HG02870 (cell line): ENCODE measurements around the gene IRF5.
"Not testable (repeated sequence)": the region's sequence is repeated elsewhere in the genome, so short reads cannot be mapped to it uniquely, and the experiment has no call there.

Experiments
- ATAC-seq: cut with Tn5 transposase; IDR thresholded peaks from one replicate; pipeline ENCODE4 v1.9.1; 2021; ENCODE audit warnings: mild to moderate bottlenecking, moderate library complexity; ENCODE audit not compliant: unreplicated experiment

The IRF5 gene

DNA sequence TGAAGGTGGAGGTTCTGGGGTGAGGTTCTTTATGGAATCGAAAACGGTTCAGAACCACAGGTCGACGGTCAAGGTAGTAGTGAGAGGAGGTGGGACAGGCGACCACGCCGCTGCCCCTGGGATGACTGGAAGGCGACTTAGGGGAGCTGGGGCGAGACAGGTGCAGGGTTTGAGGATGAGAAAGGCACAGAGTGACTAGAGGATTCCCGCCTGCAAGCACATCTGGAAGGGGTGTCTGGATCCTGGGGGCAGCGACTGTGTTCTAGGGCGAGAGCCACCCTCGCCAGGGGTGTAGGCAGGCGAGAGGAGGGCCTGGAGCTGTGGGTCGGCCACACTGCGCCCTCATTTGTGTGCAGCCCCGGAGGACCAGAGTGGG, 468 bp upstream of the IRF5 start:
- ATAC-seq = no peak

DNA sequence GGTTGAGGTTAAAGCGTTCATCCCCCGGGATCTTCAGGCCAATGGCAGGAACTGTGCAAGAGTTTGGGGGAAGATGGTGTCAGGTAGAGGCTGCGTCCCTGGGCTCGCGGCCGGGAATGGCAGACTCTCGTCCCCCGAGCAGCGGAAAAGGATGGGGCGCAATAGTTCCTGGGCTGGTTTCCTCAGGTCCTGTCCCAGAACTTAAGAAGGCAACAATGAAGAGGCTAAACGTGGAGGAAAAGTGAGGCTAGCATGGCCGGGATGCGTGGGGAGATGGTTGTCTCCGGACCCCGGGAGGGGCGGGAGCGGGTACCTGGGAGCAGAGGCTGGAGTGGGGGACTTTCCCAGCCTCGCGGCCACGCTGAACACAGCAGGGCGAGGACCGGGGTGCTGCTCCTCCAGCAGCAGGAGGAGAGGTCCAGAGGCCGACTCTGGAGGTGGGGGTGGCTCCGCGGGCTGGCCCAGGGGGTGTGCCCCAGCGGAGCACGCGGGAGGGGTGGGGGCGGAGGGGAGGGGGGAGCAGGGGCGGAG, 882 bp downstream of the IRF5 start:
- ATAC-seq = peak; percentile 8

DNA sequence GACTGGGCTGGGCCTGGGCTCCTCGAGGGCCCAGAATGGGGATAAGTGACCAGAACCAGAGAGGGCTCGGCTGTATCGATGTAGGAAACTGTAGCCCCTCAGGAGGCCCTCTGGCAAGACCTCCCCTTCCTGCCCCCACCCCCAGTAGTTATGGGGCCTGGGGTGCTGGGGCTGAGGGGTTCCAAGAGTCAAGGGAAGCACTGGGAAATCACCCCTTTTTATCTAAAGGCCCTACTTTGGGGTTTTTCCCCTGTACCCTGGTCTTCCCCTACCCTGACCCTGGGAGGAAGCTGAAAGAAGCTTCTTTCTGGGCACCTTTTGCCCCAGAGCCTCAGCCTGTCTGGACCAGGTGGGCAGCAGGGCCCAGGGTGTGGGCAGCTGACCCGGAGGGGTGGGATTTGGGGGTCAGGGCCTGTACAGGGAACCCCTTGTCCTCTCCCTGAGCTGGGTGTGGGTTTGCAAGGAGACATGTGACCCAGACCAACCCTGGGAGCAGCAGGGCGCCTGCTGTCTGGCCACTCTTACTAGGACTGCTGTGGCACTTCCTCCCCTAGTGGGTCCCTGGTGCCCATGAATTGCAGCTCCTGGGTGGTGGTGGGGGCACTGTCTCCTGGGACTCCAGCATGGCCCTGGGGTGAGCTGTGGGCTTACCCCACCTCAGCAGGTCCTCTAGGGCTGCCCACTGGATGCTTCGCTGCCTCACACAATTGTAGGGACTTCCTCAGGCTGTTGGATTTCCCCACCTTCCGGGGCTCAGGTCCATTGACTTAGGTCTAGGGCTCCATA, 1.5 kb downstream of the IRF5 start:
- ATAC-seq = peak; percentile 16

DNA sequence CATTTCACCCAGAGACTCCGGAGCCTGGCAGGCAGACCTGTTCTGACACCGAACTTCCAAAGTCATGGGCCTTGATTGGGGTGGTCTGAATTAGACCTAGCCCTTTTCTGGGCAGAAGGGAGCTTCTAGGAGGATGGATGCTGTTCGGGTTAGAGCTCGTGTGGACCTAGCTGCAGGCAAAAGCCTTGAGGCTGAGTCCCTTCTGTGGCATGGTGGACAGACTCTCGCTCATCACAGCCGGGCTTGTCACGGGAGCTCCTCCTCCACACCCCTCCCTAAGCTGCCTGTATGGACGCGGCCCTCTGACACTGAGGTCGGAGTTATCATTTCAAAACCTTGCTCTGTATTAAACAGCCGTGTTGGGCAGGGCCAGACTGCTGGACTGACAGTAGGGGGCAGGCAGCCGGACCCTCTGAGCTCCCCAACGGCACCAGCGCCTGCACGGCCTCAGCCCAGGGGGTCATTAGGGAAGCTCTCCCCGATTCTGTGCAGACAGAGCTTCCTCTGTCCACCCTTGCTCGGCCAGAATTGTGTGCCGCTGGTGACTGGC, 2.2 kb downstream of the IRF5 start:
- peak; percentile 21 for ATAC-seq

DNA sequence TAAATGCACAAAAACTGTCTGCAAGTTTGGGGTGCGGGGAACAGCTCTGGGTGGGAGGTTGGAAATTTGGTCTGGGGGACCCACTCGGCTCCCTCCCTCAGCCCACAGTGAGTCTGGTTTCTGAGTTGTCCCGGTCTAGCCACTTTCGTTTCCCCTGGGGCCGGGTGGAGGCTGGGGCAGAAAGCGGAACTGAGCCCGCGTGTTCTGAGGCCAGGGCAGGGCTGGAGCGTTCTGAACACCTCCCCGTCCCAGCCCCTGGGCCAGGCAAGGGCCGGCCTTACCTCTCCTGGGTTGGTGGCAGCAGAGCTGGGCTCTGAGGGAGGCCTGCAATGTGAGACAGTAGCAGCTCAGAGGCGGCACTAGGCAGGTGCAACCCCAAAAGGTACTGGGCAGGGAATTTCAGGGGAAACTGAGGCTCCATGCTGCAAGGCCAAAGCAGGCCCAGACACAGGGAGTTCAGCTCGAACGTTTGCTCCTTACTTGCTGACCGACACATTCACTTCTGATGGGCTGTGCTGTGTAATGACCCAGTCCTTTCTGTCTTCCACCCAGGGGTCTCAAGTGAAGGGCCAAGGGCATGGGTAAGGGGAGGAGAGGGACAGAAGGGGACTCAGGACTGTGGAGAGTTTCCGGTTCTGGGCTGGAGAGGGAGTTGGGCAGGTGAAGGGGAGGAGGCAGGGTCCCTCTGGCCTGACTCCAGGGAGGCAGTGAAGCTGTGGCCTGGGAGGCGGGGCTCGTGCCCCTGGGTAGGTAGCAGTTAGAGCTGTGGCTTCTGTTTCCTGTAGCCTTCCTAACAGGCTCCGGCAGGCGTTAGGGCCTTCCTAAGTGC, 3.0 kb downstream of the IRF5 start:
- ATAC-seq = peak; percentile 41

DNA sequence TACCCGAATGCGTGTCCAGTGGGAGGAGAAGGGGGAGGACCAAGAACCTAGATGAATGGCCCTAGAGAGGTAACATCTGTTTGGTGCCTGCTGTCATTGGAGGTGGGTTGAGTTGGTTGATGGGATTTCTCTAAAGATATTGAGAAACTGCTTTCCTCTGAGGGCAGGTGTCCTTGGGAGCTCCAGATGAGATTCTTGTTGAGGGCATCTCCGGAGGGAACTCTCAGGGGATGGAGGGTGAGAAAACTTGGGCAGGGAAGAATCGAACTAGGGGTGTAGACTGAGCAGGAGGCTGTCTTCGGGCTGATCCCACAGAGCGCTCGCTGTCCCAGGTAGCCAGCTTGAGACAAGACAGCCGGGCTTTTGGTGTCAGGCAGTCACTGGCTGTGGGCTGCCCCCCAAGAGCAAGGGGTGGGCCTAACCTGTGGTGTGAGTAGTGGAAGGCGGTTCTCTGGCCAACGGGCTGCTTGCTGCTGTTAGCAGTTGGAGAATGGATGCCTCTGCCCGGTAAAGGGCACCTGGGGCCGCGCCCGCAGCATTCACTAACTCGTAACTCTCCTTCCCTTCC, 3.7 kb downstream of the IRF5 start:
- no peak for ATAC-seq

DNA sequence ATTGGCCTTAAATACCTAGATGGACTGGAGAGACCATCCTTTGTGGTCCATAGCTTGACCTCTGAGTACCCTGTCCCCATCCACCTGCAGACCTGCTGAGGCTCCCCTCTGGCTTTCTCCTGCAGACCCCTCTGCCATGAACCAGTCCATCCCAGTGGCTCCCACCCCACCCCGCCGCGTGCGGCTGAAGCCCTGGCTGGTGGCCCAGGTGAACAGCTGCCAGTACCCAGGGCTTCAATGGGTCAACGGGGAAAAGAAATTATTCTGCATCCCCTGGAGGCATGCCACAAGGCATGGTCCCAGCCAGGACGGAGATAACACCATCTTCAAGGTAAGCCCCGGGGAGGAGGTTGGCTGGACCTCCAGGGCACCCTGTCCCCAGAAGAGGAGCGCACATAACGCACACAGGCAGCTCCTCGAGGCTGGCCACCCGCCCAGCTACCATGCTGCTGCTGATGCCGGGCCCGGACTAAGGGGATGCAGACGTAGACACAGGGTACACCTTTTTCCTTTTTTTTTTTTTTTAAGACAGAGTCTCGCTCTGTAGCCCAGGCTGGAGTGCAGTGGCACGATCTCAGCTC, 4.3 kb downstream of the IRF5 start:
- ATAC-seq = no peak

DNA sequence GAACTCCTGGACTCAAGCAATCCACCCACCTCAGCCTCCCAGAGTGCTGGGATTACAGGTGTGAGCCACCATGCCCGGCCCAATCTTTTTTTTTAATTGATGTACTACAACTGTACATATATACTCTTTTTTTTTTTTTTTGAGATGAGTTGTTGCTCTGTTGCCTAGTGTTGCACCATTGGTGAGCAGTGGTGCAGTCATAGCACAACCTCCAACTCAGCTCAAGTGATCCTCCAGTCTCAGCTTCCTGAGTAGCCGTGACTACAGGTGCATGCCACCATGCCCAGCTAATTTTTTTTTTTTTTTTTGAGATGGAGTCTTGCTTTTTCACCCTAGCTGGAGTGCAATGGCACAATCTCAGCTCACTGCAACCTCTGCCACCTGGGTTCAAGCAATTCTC, 5.5 kb downstream of the IRF5 start:
- not testable (repeated sequence) for ATAC-seq

DNA sequence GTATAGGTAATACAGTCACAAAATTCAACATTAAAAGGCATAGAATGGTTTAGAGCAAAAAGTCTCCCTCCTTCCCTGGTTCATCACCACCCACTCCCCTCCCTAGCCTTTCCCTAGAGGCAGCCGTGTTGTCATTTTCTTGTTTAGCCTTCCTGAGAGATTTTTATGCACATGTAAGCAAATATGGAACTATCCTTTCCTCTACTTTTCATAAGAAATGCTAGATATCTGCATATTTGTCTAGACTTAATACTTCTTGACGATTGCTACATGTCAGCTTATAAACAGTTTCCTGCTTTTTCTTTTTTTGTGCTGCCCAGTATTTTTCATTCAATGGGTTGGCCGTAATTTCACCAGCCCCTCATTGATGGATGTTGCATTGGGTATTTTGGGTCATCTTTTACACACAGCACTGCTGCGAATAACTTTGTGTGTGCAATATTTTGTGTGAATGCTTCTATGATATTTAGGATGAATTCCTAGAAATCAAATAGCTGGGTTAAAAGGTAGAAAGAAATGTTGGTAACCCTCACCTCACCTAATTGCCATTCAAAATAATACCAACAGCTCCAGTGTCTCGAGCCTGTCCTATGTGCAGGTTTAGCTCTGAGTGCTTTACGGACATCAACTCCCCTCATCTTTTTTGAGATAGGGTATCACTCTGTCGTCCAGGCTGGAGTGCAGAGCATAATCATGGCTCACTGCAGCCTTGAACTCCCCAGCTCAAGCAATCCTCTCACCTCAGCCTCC, 6.9 kb downstream of the IRF5 start:
- no peak for ATAC-seq

DNA sequence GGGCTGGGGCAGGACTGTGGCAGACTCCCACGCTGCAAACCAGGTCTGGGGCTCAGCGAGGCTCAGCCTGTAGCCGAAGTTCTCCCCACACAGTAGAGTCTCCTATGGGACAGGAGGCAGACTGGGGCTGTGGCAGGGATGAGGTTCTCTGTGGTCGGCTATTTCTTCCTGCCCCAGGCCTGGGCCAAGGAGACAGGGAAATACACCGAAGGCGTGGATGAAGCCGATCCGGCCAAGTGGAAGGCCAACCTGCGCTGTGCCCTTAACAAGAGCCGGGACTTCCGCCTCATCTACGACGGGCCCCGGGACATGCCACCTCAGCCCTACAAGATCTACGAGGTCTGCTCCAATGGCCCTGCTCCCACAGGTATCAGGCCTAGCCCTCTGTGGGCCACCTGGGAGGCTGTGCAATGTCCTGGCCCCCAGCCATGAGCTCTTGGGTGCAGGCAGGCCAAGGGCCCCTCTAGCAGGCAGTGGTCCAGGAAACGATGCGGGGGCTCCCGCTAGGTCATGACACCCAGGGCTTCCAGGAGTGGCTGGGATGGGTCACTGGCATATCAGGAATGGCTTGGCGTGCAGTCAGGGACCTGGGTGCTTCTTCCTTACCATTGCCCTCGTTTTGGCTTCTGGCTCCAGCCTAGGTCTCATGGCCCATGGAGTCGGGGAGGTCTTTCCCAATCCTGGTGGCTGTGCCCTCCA, 8.1 kb downstream of the IRF5 start:
- ATAC-seq = no peak

DNA sequence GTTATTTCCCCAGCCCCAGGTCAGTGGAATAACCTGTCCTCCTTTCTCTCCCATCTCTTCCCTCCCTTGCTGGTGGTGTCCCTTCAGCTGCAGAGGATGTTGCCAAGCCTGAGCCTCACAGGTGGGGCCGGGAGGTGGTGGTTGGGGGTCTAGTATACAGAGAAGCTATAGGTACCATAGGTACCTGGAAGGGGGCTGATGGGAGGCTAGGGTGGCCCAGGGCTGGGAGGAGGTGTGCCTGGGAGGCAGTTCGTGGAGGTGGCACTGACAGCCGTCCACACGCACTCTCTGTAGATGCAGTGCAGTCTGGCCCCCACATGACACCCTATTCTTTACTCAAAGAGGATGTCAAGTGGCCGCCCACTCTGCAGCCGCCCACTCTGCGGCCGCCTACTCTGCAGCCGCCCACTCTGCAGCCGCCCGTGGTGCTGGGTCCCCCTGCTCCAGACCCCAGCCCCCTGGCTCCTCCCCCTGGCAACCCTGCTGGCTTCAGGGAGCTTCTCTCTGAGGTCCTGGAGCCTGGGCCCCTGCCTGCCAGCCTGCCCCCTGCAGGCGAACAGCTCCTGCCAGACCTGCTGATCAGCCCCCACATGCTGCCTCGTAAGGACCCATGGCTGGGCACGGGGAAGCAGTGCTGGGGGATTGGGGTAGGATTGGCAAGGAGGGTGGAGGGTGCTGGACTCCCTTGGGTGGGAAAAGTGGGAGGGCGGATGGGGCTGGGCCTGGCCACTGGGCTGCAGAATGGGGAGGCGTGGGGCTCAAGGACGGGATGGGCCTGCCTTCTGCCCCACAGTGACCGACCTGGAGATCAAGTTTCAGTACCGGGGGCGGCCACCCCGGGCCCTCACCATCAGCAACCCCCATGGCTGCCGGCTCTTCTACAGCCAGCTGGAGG, 9.5 kb downstream of the IRF5 start:
- no peak for ATAC-seq

DNA sequence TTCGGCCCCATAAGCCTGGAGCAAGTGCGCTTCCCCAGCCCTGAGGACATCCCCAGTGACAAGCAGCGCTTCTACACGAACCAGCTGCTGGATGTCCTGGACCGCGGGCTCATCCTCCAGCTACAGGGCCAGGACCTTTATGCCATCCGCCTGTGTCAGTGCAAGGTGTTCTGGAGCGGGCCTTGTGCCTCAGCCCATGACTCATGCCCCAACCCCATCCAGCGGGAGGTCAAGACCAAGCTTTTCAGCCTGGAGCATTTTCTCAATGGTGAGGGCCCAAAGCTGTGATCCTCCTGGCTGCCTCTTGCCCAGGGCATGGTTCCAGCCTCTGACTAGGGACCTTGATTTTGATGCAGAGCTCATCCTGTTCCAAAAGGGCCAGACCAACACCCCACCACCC, 10.1 kb downstream of the IRF5 start:
- no peak for ATAC-seq

DNA sequence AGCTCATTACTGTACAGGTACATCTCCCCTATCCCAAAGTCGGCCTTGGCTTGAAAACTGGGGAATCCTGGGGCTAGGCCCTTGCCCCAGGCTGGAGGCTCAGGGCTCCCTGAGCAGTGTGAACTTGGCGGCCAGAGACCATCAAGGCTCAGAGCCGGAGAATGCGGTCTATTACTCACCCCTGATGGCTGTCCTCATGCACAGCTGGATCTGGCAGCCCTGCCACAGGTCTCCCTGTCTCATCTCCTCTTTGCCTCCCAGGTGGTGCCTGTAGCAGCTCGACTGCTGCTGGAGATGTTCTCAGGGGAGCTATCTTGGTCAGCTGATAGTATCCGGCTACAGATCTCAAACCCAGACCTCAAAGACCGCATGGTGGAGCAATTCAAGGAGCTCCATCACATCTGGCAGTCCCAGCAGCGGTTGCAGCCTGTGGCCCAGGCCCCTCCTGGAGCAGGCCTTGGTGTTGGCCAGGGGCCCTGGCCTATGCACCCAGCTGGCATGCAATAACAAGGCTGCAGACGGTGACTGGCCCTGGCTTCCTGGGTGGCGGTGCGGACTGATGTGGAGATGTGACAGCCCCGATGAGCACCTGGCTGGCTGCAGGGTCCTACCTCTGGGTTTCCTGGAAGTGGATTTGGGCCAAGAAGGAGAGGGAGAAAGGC, 10.7 kb downstream of the IRF5 start:
- ATAC-seq = no peak

DNA sequence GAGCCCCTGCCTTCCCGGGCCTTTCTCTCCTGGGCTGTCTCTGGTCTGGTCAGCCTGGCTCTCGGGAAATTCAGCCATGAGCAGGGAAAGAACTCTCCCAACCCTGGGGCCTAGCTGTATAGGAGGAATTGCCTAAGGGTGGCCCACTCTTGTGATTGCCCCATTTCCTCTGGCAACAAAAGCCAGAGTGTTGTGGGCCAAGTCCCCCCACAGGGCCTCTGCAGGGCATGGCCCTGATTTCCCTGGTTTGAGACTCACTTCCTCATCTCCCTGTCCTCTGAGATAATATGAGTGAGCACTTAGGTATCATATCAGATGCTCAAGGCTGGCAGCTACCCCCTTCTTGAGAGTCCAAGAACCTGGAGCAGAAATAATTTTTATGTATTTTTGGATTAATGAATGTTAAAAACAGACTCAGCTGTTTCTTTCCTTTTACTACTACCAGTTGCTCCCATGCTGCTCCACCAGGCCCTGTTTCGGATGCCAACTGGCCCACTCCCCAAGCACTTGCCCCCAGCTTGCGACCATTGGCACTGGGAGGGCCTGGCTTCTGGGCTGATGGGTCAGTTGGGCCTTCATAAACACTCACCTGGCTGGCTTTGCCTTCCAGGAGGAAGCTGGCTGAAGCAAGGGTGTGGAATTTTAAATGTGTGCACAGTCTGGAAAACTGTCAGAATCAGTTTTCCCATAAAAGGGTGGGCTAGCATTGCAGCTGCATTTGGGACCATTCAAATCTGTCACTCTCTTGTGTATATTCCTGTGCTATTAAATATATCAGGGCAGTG, 11.4 kb downstream of the IRF5 start:
- ATAC-seq = no peak

DNA sequence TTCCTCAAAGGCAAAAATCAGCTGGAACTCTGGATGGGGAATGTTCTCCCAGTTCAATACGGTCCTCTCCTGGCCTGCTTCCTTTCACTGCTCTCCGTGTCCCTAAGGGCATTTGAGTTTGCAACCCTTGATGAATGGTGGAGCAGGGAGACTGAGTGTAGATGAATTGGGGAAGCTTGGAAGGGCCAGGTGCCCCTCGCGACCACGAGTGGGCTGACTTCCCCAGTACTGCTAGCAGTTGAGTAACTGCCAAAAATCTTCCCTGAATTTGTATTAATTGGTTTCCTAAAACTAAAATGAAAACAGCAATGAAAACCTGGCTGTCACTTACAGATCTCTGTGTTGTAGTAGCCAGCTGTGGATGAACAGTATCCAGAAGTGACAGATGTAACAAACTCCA, 13.6 kb downstream of the IRF5 start:
- no peak for ATAC-seq

DNA sequence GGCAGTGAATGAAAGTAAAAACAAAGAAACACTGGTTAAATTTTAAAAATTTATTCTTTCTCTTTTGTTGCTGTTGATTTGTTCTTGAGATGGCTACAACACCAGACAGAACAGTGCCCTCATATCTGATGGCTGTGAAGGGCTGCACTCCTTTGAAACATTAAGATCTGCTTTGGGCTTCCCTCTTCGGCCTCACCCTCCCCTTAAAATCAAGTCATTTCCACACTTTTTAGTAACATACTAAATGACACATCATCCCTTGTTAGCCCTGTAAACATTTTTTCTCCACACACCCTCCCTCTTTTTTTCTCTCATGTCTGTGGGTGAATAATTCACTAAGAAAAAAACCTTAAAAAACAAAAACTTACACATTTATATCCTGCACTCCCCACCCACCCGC, 16.4 kb downstream of the IRF5 start:
- no peak for ATAC-seq
